ENCODE measurements around the gene FAM3C. TPM values are rescaled to one million over a fixed set of nuclear protein-coding genes. Genes with fewer than 3 reads are reported as not detected.
"Not testable (repeated sequence)": the region's sequence is repeated elsewhere in the genome, so short reads cannot be mapped to it uniquely, and the experiment has no call there.

The FAM3C gene
- total RNA-seq, 2 donors from 2014 or later: 33.6 to 69.3 TPM

DNA sequence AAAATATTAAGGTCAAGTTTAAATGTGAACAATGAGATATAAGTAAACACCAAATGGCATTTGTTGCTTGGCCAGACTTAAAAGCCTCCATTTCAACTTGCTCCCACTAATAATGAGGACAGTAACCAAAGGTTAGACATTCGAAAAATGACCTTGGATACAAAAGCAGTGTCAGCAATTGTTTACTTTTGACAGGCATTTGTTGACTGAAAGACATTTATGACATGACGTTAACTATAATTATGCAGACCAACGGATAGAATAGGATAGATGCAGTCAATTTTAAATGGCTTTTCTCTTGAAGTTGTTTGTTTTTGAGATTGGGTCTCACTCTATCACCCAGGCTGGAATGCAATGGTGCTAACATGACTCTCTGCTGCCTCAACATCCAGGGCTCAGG lies 73.6 kb downstream of the FAM3C start:
- no peak overlapping the region for H3K27ac ChIP-seq
- intact Hi-C loops (cut with DNase I): no loop called here
- no peaks in the 10 kb centered on the region for H3K4me1 ChIP-seq
- H3K4me3 ChIP-seq: no peak overlapping the region
- TF ChIP-seq CTCF (IDR thresholded peaks at IDR 0.05) (no peak), POLR2A (IDR thresholded peaks at IDR 0.05) (no peak)
- no peaks in the 10 kb centered on the region for H3K36me3 ChIP-seq (replicated peaks in 1 of 2; ENCODE audit: insufficient read depth in 1 of 2, low read depth in 2 of 2)
- no peak for ATAC-seq
- H3K27me3 ChIP-seq: no peaks in the 10 kb centered on the region
- no peak for DNase-seq
- WGBS, 2 donors: 32 to 38% methylated on average over 3 of the region's 3 CpGs
- no peaks in the 10 kb centered on the region for H3K9me3 ChIP-seq

- 88 to 96% methylated on average over 3 of the region's 3 CpGs for WGBS, 2 donors
- intact Hi-C loops (cut with DNase I); ATAC-seq: not testable (repeated sequence)
Measured at GRCh38 chr7:121315170-121315569, 80.9 kb downstream of the FAM3C start.

DNA sequence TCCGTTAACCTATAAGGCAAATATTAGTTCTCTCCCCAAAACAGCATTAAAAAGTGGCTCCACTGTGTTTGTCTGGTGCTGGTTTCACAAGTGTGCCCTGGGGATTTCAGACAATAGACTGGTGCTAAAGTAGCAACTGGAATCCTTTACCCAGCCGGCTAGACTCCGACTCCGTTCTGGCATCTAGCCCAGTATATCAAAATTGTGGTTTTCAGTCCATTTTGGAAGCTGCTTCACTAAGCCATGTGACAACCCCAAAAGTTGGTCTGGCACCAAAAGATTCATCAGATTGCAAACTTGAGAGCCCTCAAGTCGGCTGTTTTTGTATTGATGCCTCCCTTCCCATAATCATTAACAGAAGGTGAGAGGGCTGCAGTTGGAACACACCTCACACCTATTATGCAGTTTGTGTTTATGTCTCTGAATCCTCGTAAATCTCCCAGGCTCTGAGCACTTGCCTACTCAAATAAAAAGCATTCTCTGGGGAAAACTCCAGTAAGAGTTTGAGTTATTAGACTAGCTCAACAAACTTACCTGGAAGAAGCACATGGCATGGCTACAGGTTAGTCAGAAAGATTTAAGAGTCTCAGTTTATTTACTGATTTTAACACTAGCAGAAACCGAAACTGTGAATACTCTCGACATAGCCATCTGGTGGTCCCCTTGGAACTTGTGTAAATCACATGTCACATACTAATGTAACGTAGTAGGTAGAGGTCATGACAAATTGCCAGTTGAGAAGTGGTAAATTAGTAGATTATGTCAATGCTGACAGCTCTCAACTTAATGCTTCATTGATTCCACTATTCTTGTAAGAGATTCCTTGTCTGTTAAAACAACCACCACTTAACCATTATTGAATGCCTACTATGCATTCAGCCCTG lies 82.1 kb downstream of the FAM3C start:
- WGBS, 2 donors: 10 to 20% methylated on average over 9 of the region's 9 CpGs
- no peaks in the 10 kb centered on the region for H3K9me3 ChIP-seq
- no peaks in the 10 kb centered on the region for H3K27me3 ChIP-seq
- peaks cover 8% of the 10 kb centered on the region for H3K4me1 ChIP-seq
- DNase-seq (no peak), ATAC-seq (peak; percentile 67)
- H3K27ac ChIP-seq: no peak overlapping the region
- no peak overlapping the region for H3K4me3 ChIP-seq
- intact Hi-C loops (cut with DNase I): no loop called here
- no peaks in the 10 kb centered on the region for H3K36me3 ChIP-seq (replicated peaks in 1 of 2; ENCODE audit: insufficient read depth in 1 of 2, low read depth in 2 of 2)
- TF ChIP-seq POLR2A (IDR thresholded peaks at IDR 0.05) (no peak), CTCF (IDR thresholded peaks at IDR 0.05) (no peak)

More at GRCh38 chr7:121315170-121315569, 80.9 kb downstream of the FAM3C start:
- not testable (repeated sequence) for H3K9me3 ChIP-seq; H3K27ac ChIP-seq; H3K36me3 ChIP-seq (replicated peaks in 1 of 2; ENCODE audit: insufficient read depth in 1 of 2, low read depth in 2 of 2); H3K27me3 ChIP-seq; H3K4me3 ChIP-seq; H3K4me1 ChIP-seq; DNase-seq

DNA sequence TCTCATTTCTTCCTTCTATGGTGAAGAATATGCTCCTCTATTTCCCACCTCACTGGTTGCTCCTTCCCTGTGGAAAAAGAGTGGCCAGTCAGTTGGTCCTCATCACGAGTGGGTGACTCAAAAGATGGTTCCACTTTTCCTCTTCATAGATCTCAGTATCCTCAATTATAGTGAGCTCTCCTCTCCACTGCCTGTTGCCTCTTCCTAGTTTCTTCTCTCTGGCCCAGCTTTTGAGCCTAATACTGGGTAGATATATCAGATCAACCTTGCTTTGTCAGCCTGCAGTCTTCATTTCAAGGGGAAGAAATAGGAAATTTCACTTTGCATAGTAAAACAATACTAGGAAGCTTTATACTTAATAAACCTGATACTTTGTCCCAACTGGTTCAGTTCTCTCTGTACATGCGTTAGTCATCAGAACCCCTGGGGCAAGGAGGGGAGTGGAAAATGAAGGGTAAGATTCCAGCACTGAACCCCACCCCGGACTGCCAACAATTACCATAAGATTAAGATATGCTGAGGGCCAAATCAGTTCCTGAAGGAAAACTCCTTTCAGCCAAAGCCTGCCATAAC lies 82.8 kb downstream of the FAM3C start:
- H3K9me3 ChIP-seq: no peaks in the 10 kb centered on the region
- WGBS, 2 donors: 54 to 57% methylated on average over 3 of the region's 3 CpGs
- TF ChIP-seq CTCF (IDR thresholded peaks at IDR 0.05) (no peak), POLR2A (IDR thresholded peaks at IDR 0.05) (no peak)
- no peak overlapping the region for H3K27ac ChIP-seq
- no peak for ATAC-seq
- peaks cover 8% of the 10 kb centered on the region for H3K4me1 ChIP-seq
- no peak for DNase-seq
- H3K27me3 ChIP-seq: no peaks in the 10 kb centered on the region
- intact Hi-C loops (cut with DNase I): no loop called here
- H3K36me3 ChIP-seq (replicated peaks in 1 of 2; ENCODE audit: insufficient read depth in 1 of 2, low read depth in 2 of 2): no peaks in the 10 kb centered on the region
- no peak overlapping the region for H3K4me3 ChIP-seq

DNA sequence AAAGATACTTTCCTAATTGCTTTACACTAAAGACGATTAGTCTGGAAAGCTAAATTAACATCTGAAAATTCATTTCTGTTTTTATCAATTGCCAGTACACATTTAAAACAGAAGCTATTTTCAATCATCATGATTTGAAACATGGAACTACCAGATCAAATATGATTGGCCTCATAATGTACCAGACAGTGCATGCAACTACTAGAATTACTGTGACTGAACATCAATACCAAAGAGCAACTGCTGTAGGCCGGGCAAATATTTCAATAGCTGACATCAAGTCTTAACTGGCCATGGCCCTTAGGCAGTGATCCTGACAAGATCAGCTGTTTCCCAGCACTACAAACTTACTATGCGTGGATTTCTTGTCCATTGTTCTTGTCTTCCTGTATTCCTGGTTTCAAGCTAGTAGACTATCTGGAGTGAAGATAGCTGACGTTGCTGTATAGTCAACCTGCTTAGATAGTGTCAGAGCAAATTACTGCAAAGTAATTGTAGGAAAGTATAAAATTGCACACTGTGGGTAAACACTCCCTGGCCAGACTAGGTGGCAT lies 89.0 kb downstream of the FAM3C start:
- intact Hi-C loops (cut with DNase I): no loop called here
- ATAC-seq: no peak
- DNase-seq: no peak
- 68 to 77% methylated on average over 4 of the region's 4 CpGs for WGBS, 2 donors
- no peaks in the 10 kb centered on the region for H3K36me3 ChIP-seq (replicated peaks in 1 of 2; ENCODE audit: insufficient read depth in 1 of 2, low read depth in 2 of 2)
- H3K4me3 ChIP-seq: no peak overlapping the region
- H3K27ac ChIP-seq: no peak overlapping the region
- H3K4me1 ChIP-seq: no peaks in the 10 kb centered on the region
- no peaks in the 10 kb centered on the region for H3K27me3 ChIP-seq
- no peak for TF ChIP-seq CTCF (IDR thresholded peaks at IDR 0.05)
- TF ChIP-seq POLR2A (IDR thresholded peaks at IDR 0.05): no peak
- H3K9me3 ChIP-seq: no peaks in the 10 kb centered on the region
